HCT116 (cell line): ENCODE measurements around the gene UBA52. TPM values are rescaled to one million over a fixed set of nuclear protein-coding genes. Genes with fewer than 3 reads are reported as not detected.

Experiments used
- ATAC-seq: fragments of 200-7000 bp; cut with Tn5 transposase; 2 replicates; pipeline ENCODE4 v1.9.1; 2020; ENCODE audit warnings: mild to moderate bottlenecking, moderate library complexity
- BruUV-seq: library from RNA; stranded (reverse); fragments of 400-500 nt; replicated peaks from 2 replicates; lab custom pipeline; 2021; lab: Mats Ljungman, UMichigan
- CTCF ChIA-PET: fragments of 300-600 bp; sonication (Branson Sonifier 250); formaldehyde crosslinking; loops from one replicate; lab custom pipeline; 2021; ENCODE audit warnings: antibody characterized with exemption; lab: Charles Lee
- POLR2A ChIA-PET: fragments of 300-600, 350-600 bp; sonication (Branson Sonifier 250); formaldehyde crosslinking; loops from one replicate; lab custom pipeline; 2021; ENCODE audit warnings: antibody characterized with exemption; lab: Charles Lee
- RAD21 ChIA-PET, 2 experiments: fragments of 300-600 bp; sonication (Branson Sonifier 250); formaldehyde crosslinking; loops; one replicate each; lab custom pipeline; 2023; ENCODE audit warnings: low total read pairs in 2 of 2; ENCODE audit not compliant: uncharacterized antibody in 2 of 2, unreplicated experiment in 2 of 2, low non-redundant PET in 1 of 2; lab: Charles Lee
- DNase-seq: peaks from one replicate; pipeline ENCODE4 v3.0.0-alpha.2; 2010; ENCODE audit warnings: low read depth, low spot score
- H2AFZ ChIP-seq: fragments of 200-600 bp; shearing (Covaris generic), sonication (generic); 2 replicates; pipeline ENCODE4 v1.6.1; 2017; ENCODE audit warnings: low read depth, mixed run types, mixed read lengths, antibody characterized with exemption, low read length; ENCODE audit not compliant: poor library complexity, severe bottlenecking
- H3K27ac ChIP-seq: 2 replicates; pipeline ENCODE4 v1.5.1; 2012; ENCODE audit warnings: low read depth, low read length
- H3K27me3 ChIP-seq: fragments of 200-600 bp; sonication (generic); 2 replicates; pipeline ENCODE4 v1.6.1; 2016; ENCODE audit warnings: mixed run types, low read length, mixed read lengths; ENCODE audit not compliant: insufficient read depth
- H3K36me3 ChIP-seq, 2 experiments: fragments of 200-500 bp in 1 of 2; fragments of 200-600 bp in 1 of 2; sonication (Bioruptor generic) in 1 of 2; sonication (generic) in 1 of 2; 2 replicates each; pipeline versions ENCODE4 v1.5.1 to v1.6.1; 2014 to 2016; ENCODE audit warnings: low read length in 2 of 2, inconsistent platforms in 1 of 2, mixed read lengths in 1 of 2, mixed run types in 1 of 2; ENCODE audit not compliant: insufficient read depth in 2 of 2, control insufficient read depth in 1 of 2
- H3K4me1 ChIP-seq, 2 experiments: fragments of 200-600 bp in 1 of 2; sonication (generic) in 1 of 2; 2 replicates each; pipeline versions ENCODE4 v1.5.1 to v1.6.1; 2012 to 2017; ENCODE audit warnings: low read length in 2 of 2, inconsistent platforms in 1 of 2, mild to moderate bottlenecking in 1 of 2, mixed read lengths in 1 of 2, mixed run types in 1 of 2, moderate library complexity in 1 of 2; ENCODE audit not compliant: insufficient read depth in 2 of 2, control insufficient read depth in 1 of 2
- H3K4me2 ChIP-seq: fragments of 200-600 bp; sonication (generic); 2 replicates; pipeline ENCODE4 v1.6.1; 2017; ENCODE audit warnings: mixed run types, low read length, mixed read lengths
- H3K4me3 ChIP-seq, 2 experiments: fragments of 200-600 bp in 1 of 2; sonication (generic) in 1 of 2; replicated peaks in 1 of 2; 2 replicates each; pipeline ENCODE4 v1.5.1; 2011 to 2016; ENCODE audit warnings: low read length in 2 of 2, control low read depth in 1 of 2, low read depth in 1 of 2, mild to moderate bottlenecking in 1 of 2, mixed read lengths in 1 of 2, mixed run types in 1 of 2
- H3K79me2 ChIP-seq: fragments of 200-600 bp; sonication (generic); 2 replicates; pipeline ENCODE4 v1.6.1; 2017; ENCODE audit warnings: mild to moderate bottlenecking, mixed run types, low read length, moderate library complexity, mixed read lengths; ENCODE audit not compliant: insufficient read depth
- H3K9ac ChIP-seq: fragments of 200-600 bp; sonication (generic); 2 replicates; pipeline ENCODE4 v1.6.1; 2016; ENCODE audit warnings: low read length, mixed read lengths
- H3K9me2 ChIP-seq: fragments of 200-600 bp; sonication (generic), shearing (Covaris generic); 2 replicates; pipeline ENCODE4 v1.6.1; 2017; ENCODE audit warnings: mixed run types, mild to moderate bottlenecking, moderate library complexity; ENCODE audit not compliant: insufficient read depth
- H3K9me3 ChIP-seq, 2 experiments: fragments of 200-500 bp in 1 of 2; fragments of 200-600 bp in 1 of 2; sonication (Bioruptor generic) in 1 of 2; sonication (generic) in 1 of 2; 2 replicates each; pipeline ENCODE4 v1.6.1; 2014 to 2017; ENCODE audit warnings: low read length in 2 of 2, mixed read lengths in 2 of 2, inconsistent platforms in 1 of 2, low read depth in 1 of 2, mild to moderate bottlenecking in 1 of 2, mixed run types in 1 of 2, moderate library complexity in 1 of 2; ENCODE audit not compliant: control insufficient read depth in 1 of 2, insufficient read depth in 1 of 2
- H4K20me1 ChIP-seq: fragments of 200-600 bp; sonication (generic), shearing (Covaris generic); 2 replicates; pipeline ENCODE4 v1.6.1; 2017; ENCODE audit warnings: mixed run types, mild to moderate bottlenecking, moderate library complexity; ENCODE audit not compliant: insufficient read depth
- CBX3 ChIP-seq: IDR thresholded peaks from 2 replicates; pipeline ENCODE4 v1.6.1; 2012; ENCODE audit warnings: low read depth
- CEBPB ChIP-seq: IDR thresholded peaks from 2 replicates; pipeline ENCODE4 v1.6.1; 2012; ENCODE audit warnings: low read depth
- CTCF ChIP-seq, 3 experiments: fragments of 200-600 bp in 1 of 3; sonication (generic) in 1 of 3; IDR thresholded peaks in 2 of 3; conservative IDR thresholded peaks in 1 of 3; 2 replicates each; pipeline ENCODE4 v1.5.1; 2012 to 2017; ENCODE audit warnings: low read depth in 2 of 3, low read length in 2 of 3, antibody characterized with exemption in 1 of 3, borderline replicate concordance in 1 of 3, control low read depth in 1 of 3, mild to moderate bottlenecking in 1 of 3, mixed read lengths in 1 of 3, mixed run types in 1 of 3, moderate library complexity in 1 of 3; ENCODE audit not compliant: insufficient read depth in 1 of 3
- EGR1 ChIP-seq: IDR thresholded peaks from 2 replicates; pipeline ENCODE4 v1.6.1; 2012; ENCODE audit warnings: low read depth
- ELF1 ChIP-seq: IDR thresholded peaks from 2 replicates; pipeline ENCODE4 v1.6.1; 2012; ENCODE audit warnings: low read depth, borderline replicate concordance
- EZH2phosphoT487 ChIP-seq: fragments of 200-600 bp; IDR thresholded peaks from 2 replicates; pipeline ENCODE4 v1.6.1; 2018; ENCODE audit warnings: antibody characterized with exemption, borderline replicate concordance
- JUND ChIP-seq: IDR thresholded peaks from 2 replicates; pipeline ENCODE4 v1.6.1; 2012
- POLR2A ChIP-seq: IDR thresholded peaks from 2 replicates; pipeline ENCODE4 v1.7.0; 2011; ENCODE audit warnings: borderline replicate concordance; ENCODE audit not compliant: insufficient read depth, insufficient read length; ENCODE audit errors: extremely low read depth
- POLR2AphosphoS5 ChIP-seq: IDR thresholded peaks from 2 replicates; pipeline ENCODE4 v1.6.1; 2011; ENCODE audit warnings: mild to moderate bottlenecking, low read depth, low read length, moderate library complexity
- REST ChIP-seq: IDR thresholded peaks from 2 replicates; pipeline ENCODE4 v1.6.1; 2012; ENCODE audit warnings: low read depth
- SIN3A ChIP-seq: IDR thresholded peaks from 2 replicates; pipeline ENCODE4 v1.6.1; 2012; ENCODE audit warnings: low read depth
- SP1 ChIP-seq: IDR thresholded peaks from 2 replicates; pipeline ENCODE4 v1.6.1; 2012; ENCODE audit warnings: low read depth
- SRF ChIP-seq: IDR thresholded peaks from 2 replicates; pipeline ENCODE4 v1.6.1; 2012; ENCODE audit warnings: low read depth
- TCF7L2 ChIP-seq: IDR thresholded peaks from 2 replicates; pipeline ENCODE4 v1.7.0; 2011; ENCODE audit warnings: borderline replicate concordance, inconsistent platforms; ENCODE audit not compliant: insufficient read depth, insufficient read length; ENCODE audit errors: extremely low read depth
- YY1 ChIP-seq: IDR thresholded peaks from 2 replicates; pipeline ENCODE4 v1.6.1; 2011; ENCODE audit warnings: low read length, low read depth, moderate library complexity, mild to moderate bottlenecking; ENCODE audit not compliant: insufficient replicate concordance; ENCODE audit errors: extremely low read depth
- ZBTB33 ChIP-seq: IDR thresholded peaks from 2 replicates; pipeline ENCODE4 v1.6.1; 2011; ENCODE audit warnings: mild to moderate bottlenecking, low read length, moderate library complexity; ENCODE audit not compliant: insufficient replicate concordance; ENCODE audit errors: extremely low read depth
- ZFX ChIP-seq: fragments of 450-650 bp; IDR thresholded peaks from 2 replicates; pipeline ENCODE4 v1.6.1; 2017
- ZNF274 ChIP-seq: fragments of 200-500 bp; sonication (Bioruptor generic); IDR thresholded peaks from 2 replicates; pipeline ENCODE4 v1.6.1; 2014; ENCODE audit warnings: mild to moderate bottlenecking, low read depth, low read length, inconsistent platforms
- intact Hi-C: fragments of 100-400 bp; cut with micrococcal nuclease; formaldehyde crosslinking; loops from 2 replicates; pipeline ENCODE4 v1.10.0; 2022
- total RNA-seq: library from RNA; stranded (reverse); gene quantifications from one replicate; pipeline ENCODE4 v1.2.1, GENCODE V29; 2021; ENCODE audit not compliant: unreplicated experiment
- TF ChIP-seq, protein P1 (sequence below): IDR thresholded peaks from 2 replicates; pipeline ENCODE4 v1.6.1; 2012

Gene UBA52
- total RNA-seq, 1 experiment from 2014 or later = 1,743 TPM

DNA sequence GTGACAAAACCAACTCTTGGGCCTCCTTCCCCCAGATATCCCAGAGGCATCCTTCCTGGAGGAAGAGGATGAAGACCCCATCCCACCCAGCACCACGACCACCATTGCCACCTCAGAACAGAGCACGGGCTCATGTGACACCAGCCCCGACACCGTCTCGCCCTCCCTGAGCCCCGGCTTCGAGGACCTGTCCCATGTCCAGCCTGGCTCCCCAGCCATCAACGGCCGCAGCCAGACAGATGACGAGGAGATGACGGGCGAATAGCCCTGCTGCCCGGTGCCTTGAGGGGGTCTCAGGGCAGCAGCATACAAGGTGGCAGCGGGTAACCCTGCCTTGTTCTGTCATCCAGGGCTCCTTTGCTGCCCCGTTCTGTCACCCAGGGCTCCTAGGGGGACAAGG lies 3.3 kb upstream of the UBA52 start:
- Histone ChIP-seq H3K4me3 (no peak overlapping the region), H3K79me2 (peaks cover 17% of the 10 kb centered on the region), H3K27me3 (no peaks in the 10 kb centered on the region), H2AFZ (no peak overlapping the region), H3K9me2 (no peaks in the 10 kb centered on the region), H3K36me3 (peaks cover 28 to 54% of the 10 kb centered on the region in 2 experiments), H3K9ac (no peak overlapping the region), H3K27ac (no peak overlapping the region), H4K20me1 (peaks cover 6% of the 10 kb centered on the region; the same call in 1 of the 2 replicates), H3K4me2 (no peak overlapping the region), H3K9me3 (no peaks in the 10 kb centered on the region), H3K4me1 (peaks cover 12 to 25% of the 10 kb centered on the region in 2 experiments)
- ChIA-PET POLR2A (no interaction called here), CTCF (no interaction called here), RAD21 (no interaction called here)
- TF ChIP-seq ZFX (no peak), REST (no peak), SRF (no peak), ZNF274 (no peak), SIN3A (no peak), CEBPB (no peak), SP1 (no peak), TCF7L2 (no peak), EGR1 (no peak), ZBTB33 (no peak), JUND (no peak), POLR2AphosphoS5 (no peak), CBX3 (no peak), POLR2A (no peak), EZH2phosphoT487 (no peak), YY1 (no peak), ELF1 (no peak), CTCF (IDR thresholded peaks at IDR 0.05 in 2 of 3, conservative IDR thresholded peaks at IDR 0.05 in 1 of 3; ENCODE audit: borderline replicate concordance in 1 of 3, insufficient read depth in 1 of 3, low read depth in 2 of 3, low read length in 2 of 3) (no peak)
- TF ChIP-seq, protein P1, sequence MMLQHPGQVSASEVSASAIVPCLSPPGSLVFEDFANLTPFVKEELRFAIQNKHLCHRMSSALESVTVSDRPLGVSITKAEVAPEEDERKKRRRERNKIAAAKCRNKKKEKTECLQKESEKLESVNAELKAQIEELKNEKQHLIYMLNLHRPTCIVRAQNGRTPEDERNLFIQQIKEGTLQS = no peak
- BruUV-seq = no TSS peak
- ATAC-seq (no peak), DNase-seq (no peak)
- intact Hi-C loops = no loop called here
